HFF-Myc (cell line): Measurements from ENCODE around the gene D2HGDH.
A peak's percentile ranks its signal among the peaks of the same experiment; 100 is the strongest.
"Not testable (repeated sequence)": the region's sequence is repeated elsewhere in the genome, so short reads cannot be mapped to it uniquely, and the experiment has no call there.

ENCODE experiments used
- DNase-seq: peaks from one replicate; pipeline ENCODE4 v3.0.0-alpha.2; 2011; ENCODE audit warnings: low read depth; ENCODE audit errors: extremely low read depth
- H3K4me3 ChIP-seq: replicated peaks from 2 replicates; pipeline ENCODE4 v1.5.1; 2011; ENCODE audit warnings: low read depth, mild to moderate bottlenecking, control low read depth, low read length
- CTCF ChIP-seq: IDR thresholded peaks from 2 replicates; pipeline ENCODE4 v1.5.1; 2012; ENCODE audit warnings: mild to moderate bottlenecking, low read depth, low read length, control low read depth; ENCODE audit errors: missing control alignments

Gene D2HGDH

GRCh38 chr2:241802421-241803318, 68.2 kb downstream of the D2HGDH start:
- H3K4me3 ChIP-seq = peak overlapping the region; percentile 34
- no peak for DNase-seq
- TF ChIP-seq CTCF = no peak

GRCh38 chr2:241803387-241804325, 69.2 kb downstream of the D2HGDH start:
- no peak for DNase-seq
- peak overlapping the region; percentile 34 for H3K4me3 ChIP-seq

GRCh38 chr2:241804326-241805229, 70.1 kb downstream of the D2HGDH start:
- DNase-seq = no peak
- peak overlapping the region; percentile 34 for H3K4me3 ChIP-seq
- no peak for TF ChIP-seq CTCF

More at GRCh38 chr2:241803387-241804325, 69.2 kb downstream of the D2HGDH start:
- no peak for TF ChIP-seq CTCF

DNA sequence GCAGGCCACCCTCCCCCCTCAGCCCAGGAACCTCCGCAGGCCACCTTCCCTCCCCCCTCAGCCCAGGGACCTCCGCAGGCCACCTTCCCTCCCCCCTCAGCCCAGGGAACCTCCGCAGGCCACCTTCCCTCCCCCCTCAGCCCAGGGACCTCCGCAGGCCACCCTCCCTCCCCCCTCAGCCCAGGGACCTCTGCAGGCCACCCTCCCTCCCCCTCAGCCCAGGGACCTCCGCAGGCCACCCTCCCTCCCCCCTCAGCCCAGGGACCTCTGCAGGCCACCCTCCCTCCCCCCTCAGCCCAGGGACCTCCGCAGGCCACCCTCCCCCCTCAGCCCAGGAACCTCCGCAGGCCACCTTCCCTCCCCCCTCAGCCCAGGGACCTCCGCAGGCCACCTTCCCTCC, 71.8 kb downstream of the D2HGDH start:
- H3K4me3 ChIP-seq, DNase-seq: not testable (repeated sequence)

- H3K4me3 ChIP-seq = no peak overlapping the region
- TF ChIP-seq CTCF = no peak
- no peak for DNase-seq
Observed at GRCh38 chr2:241808051-241808720, 73.8 kb downstream of the D2HGDH start.

DNA sequence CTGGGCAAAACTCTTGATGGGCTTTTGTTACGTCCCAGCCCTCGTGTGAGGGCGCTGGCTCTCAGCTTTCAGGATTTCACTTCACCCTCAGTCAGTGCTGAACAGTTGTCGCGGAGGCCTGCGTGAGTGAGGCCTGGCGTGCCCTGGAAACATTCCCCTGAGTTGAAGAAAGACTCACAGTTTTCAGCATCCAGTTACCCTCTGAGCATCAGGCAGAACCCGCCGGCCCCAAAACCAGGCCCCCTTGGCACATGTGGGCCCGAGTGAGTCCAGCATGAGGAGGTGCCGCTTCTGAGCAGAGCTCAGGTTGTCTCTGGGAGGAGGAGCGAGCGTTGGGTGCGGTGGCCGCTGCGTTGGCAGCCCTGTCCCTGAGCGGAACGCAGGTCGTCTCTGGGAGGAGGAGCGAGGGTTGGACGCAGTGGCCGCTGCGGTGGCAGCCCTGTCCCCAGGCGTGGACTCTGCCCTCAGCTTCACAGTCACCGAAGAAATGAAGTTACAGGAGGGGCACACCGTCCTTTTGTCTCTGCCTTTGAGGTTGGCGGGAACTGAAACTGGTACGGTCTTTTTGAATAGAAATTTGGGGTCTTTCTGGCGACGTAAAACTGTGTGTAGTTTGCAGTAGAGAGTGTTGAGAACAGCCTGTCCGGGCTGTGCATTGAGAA, 74.4 kb downstream of the D2HGDH start, which contains the start of gene NEU4:
Gene NEU4, plus strand, starts transcription at position 473 of the 662 bp plus-strand sequence. CDS start 5,292 bp downstream, outside the sequence.
- DNase-seq = no peak
- no peak within 1 kb of the TSS for H3K4me3 ChIP-seq
- no peak for TF ChIP-seq CTCF
